ENCODE data around the gene PIH1D1.
A peak's percentile ranks its signal among the peaks of the same experiment; 100 is the strongest.
"Not testable (repeated sequence)": the region's sequence is repeated elsewhere in the genome, so short reads cannot be mapped to it uniquely, and the experiment has no call there.

PIH1D1 gene

GRCh38 chr19:49481020-49481683 lies 29.5 kb upstream of the PIH1D1 start:
- no peak for DNase-seq (ENCODE audit: low read depth in 2 of 2)

GRCh38 chr19:49479975-49480628 lies 28.5 kb upstream of the PIH1D1 start:
- no peak for DNase-seq (ENCODE audit: low read depth in 2 of 2)

GRCh38 chr19:49475995-49476880 lies 24.6 kb upstream of the PIH1D1 start:
- DNase-seq (ENCODE audit: low read depth in 2 of 2): peak in 1 of 2 donors; percentile 48

- DNase-seq (ENCODE audit: low read depth in 2 of 2): no peak
Measured at GRCh38 chr19:49475191-49475917, 23.7 kb upstream of the PIH1D1 start.

GRCh38 chr19:49474542-49474924 lies 22.9 kb upstream of the PIH1D1 start:
- no peak for DNase-seq (ENCODE audit: low read depth in 2 of 2)

GRCh38 chr19:49473868-49474541 lies 22.4 kb upstream of the PIH1D1 start, which contains the start of gene FLT3LG:
Gene FLT3LG (plus strand): TSS chr19:49474215. CDS start chr19:49474640, 425 bp downstream.
- peak; percentile 77 to 82 for DNase-seq (ENCODE audit: low read depth in 2 of 2)

- DNase-seq (ENCODE audit: low read depth in 2 of 2): not testable (repeated sequence)
Measured at GRCh38 chr19:49473501-49473867, 21.9 kb upstream of the PIH1D1 start.

GRCh38 chr19:49472936-49473335 lies 21.3 kb upstream of the PIH1D1 start:
- DNase-seq (ENCODE audit: low read depth in 2 of 2): no peak

- DNase-seq (ENCODE audit: low read depth in 2 of 2): no peak
Measured at GRCh38 chr19:49470615-49470978, 19.0 kb upstream of the PIH1D1 start.

- peak in 1 of 2 donors; percentile 42 for DNase-seq (ENCODE audit: low read depth in 2 of 2)
Measured at GRCh38 chr19:49469828-49470614, 18.4 kb upstream of the PIH1D1 start.

GRCh38 chr19:49468746-49469447 lies 17.3 kb upstream of the PIH1D1 start:
- DNase-seq (ENCODE audit: low read depth in 2 of 2): peak in 1 of 2 donors; percentile 83

- DNase-seq (ENCODE audit: low read depth in 2 of 2): no peak
Measured at GRCh38 chr19:49468199-49468598, 16.6 kb upstream of the PIH1D1 start.

GRCh38 chr19:49465371-49465770 lies 13.8 kb upstream of the PIH1D1 start:
- no peak for DNase-seq (ENCODE audit: low read depth in 2 of 2)

GRCh38 chr19:49463960-49464740 lies 12.5 kb upstream of the PIH1D1 start:
- DNase-seq (ENCODE audit: low read depth in 2 of 2): no peak

GRCh38 chr19:49462492-49462891 lies 10.9 kb upstream of the PIH1D1 start:
- no peak for DNase-seq (ENCODE audit: low read depth in 2 of 2)

- no peak for DNase-seq (ENCODE audit: low read depth in 2 of 2)
Measured at GRCh38 chr19:49461656-49462055, 10.0 kb upstream of the PIH1D1 start.

GRCh38 chr19:49461130-49461529 lies 9.5 kb upstream of the PIH1D1 start:
- not testable (repeated sequence) for DNase-seq (ENCODE audit: low read depth in 2 of 2)

GRCh38 chr19:49459388-49459787 lies 7.8 kb upstream of the PIH1D1 start:
- DNase-seq (ENCODE audit: low read depth in 2 of 2): no peak

- no peak for DNase-seq (ENCODE audit: low read depth in 2 of 2)
Measured at GRCh38 chr19:49458567-49458903, 6.9 kb upstream of the PIH1D1 start.
